Measurements from ENCODE around the gene CLDND1.

GRCh38 chr3:98519351-98519750 lies 3.4 kb downstream of the CLDND1 start:
- TF ChIP-seq ZNF678 (CRISPR knock-in tag; IDR thresholded peaks at IDR 0.05) (no peak), ZNF12 (CRISPR knock-in tag; IDR thresholded peaks at IDR 0.05) (no peak), EP300 (IDR thresholded peaks at IDR 0.05; ENCODE audit: low read depth in 2 of 2, low read length in 2 of 2) (no peak), EP300 (CRISPR knock-in tag; IDR thresholded peaks at IDR 0.05; ENCODE audit: borderline replicate concordance) (no peak), POLR2AphosphoS5 (IDR thresholded peaks at IDR 0.05; ENCODE audit: low read depth, low read length) (no peak), ZNF644 (CRISPR knock-in tag; IDR thresholded peaks at IDR 0.05; ENCODE audit: low read depth) (no peak), ZNF274 (CRISPR knock-in tag; IDR thresholded peaks at IDR 0.05) (no peak), ZSCAN5A (CRISPR knock-in tag; IDR thresholded peaks at IDR 0.05; ENCODE audit: borderline replicate concordance) (no peak), CTCF (CRISPR knock-in tag; IDR thresholded peaks at IDR 0.05) (no peak), FOXA1 (IDR thresholded peaks at IDR 0.05) (no peak), FOXA1 (CRISPR knock-in tag; IDR thresholded peaks at IDR 0.05) (no peak), ZBTB46 (CRISPR knock-in tag; IDR thresholded peaks at IDR 0.05; ENCODE audit: borderline replicate concordance) (no peak), HNF4A (CRISPR knock-in tag; IDR thresholded peaks at IDR 0.05) (no peak), GABPA (IDR thresholded peaks at IDR 0.05; ENCODE audit: low read depth, low read length) (no peak), GABPA (CRISPR knock-in tag; IDR thresholded peaks at IDR 0.05; ENCODE audit: low read depth) (no peak), SMARCE1 (IDR thresholded peaks at IDR 0.05; ENCODE audit: borderline replicate concordance) (no peak)

Data from HepG2 (cell line).